WTC11 (cell line): ENCODE data around the gene CASKIN1. TPM values are rescaled to one million over a fixed set of nuclear protein-coding genes. Genes with fewer than 3 reads are reported as not detected.
"Not testable (repeated sequence)": the region's sequence is repeated elsewhere in the genome, so short reads cannot be mapped to it uniquely, and the experiment has no call there.

Source experiments
- ATAC-seq: fragments of 200-7000 bp; cut with Tn5 transposase; 2 replicates; pipeline ENCODE4 v1.10.0; 2021; ENCODE audit warnings: mild to moderate bottlenecking, moderate library complexity
- CTCF ChIA-PET: fragments of 300-600 bp; sonication (Branson Sonifier 250); formaldehyde crosslinking; loops from one replicate; lab custom pipeline; 2021; ENCODE audit warnings: antibody characterized with exemption; lab: Charles Lee
- POLR2A ChIA-PET: fragments of 350-600 bp; sonication (Branson Sonifier 250); formaldehyde crosslinking; loops from one replicate; lab custom pipeline; 2021; ENCODE audit warnings: antibody characterized with exemption; lab: Charles Lee
- DNase-seq: peaks from one replicate; pipeline ENCODE4 v3.0.0; 2021; ENCODE audit warnings: low spot score
- H3K27ac Mint-ChIP-seq: 2 replicates; pipeline ENCODE4 v1.8.0; 2021; ENCODE audit warnings: mixed read lengths
- H3K27me3 Mint-ChIP-seq: 2 replicates; pipeline ENCODE4 v1.8.0; 2021; ENCODE audit warnings: low read depth, mild to moderate bottlenecking, moderate library complexity, mixed read lengths
- H3K36me3 Mint-ChIP-seq: 2 replicates; pipeline ENCODE4 v1.8.0; 2021; ENCODE audit warnings: mixed read lengths
- H3K4me1 Mint-ChIP-seq: 2 replicates; pipeline ENCODE4 v1.8.0; 2022; ENCODE audit warnings: mixed read lengths
- H3K4me3 Mint-ChIP-seq: 2 replicates; pipeline ENCODE4 v1.8.0; 2021; ENCODE audit warnings: mild to moderate bottlenecking, moderate library complexity, mixed read lengths
- H3K9me3 Mint-ChIP-seq: 2 replicates; pipeline ENCODE4 v1.8.0; 2021; ENCODE audit warnings: mixed read lengths
- SP1 ChIP-seq: sonication (generic); formaldehyde crosslinking; conservative IDR thresholded peaks from 2 replicates; pipeline ENCODE4 v1.8.1; 2022; ENCODE audit warnings: missing genetic modification reagents
- microRNA-seq: library from miRNA; unstranded; fragments of <30 nt; microRNA quantifications from one replicate; pipeline ENCODE4 v1.2.0, GENCODE V29; 2022; ENCODE audit warnings: borderline number of aligned reads
- total RNA-seq: library from RNA; stranded (reverse); gene quantifications from 3 replicates; pipeline ENCODE4 v1.2.3, GENCODE V29; 2021
- TF ChIP-seq, protein P1 (sequence below): sonication (generic); formaldehyde crosslinking; IDR thresholded peaks from 2 replicates; pipeline ENCODE4 v1.8.0; 2022; ENCODE audit warnings: mild to moderate bottlenecking, missing genetic modification reagents
- TF ChIP-seq, protein P2 (sequence below): sonication (generic); formaldehyde crosslinking; IDR thresholded peaks from 2 replicates; pipeline ENCODE4 v1.8.0; 2022; ENCODE audit warnings: missing genetic modification reagents

Gene CASKIN1
- total RNA-seq, 1 experiment from 2014 or later, result 9.4 TPM

DNA sequence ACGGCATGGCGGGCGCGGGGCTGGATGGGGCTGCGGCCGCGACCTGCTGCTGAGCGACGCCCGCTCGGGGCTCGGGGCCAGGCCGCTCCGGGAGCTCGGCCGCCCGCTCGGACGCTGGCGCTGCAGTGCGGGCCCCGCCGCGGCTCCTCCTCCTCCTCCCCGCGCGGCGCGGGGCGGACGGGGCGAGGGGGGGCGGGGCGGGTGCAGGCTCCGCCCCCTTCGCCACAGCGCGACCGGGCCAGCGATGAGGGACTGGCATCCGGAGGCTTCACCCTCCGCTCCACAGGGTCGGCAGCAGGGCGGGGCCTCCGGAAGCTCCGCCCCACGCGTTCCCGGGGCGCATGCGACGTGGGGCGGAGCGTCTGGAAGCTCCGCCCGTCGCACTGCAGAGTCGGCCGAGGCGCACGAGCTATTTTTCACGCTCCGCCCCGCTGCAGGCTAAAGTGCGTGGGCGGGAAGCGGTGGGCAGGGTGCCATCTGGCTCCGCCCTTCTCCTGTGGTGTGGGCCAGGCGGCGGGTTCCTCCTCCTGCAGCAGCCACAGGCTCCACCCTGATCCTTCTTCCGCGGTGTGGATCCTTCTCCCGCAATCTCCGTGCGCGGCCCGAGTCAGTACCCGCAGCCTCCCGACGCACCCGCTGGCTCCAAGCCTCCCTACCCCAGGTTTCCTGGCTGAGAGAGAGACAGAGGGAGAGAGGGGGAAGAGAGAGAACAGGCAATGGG is 60.5 kb downstream of the CASKIN1 start, which contains the start of gene PKD1:
PKD1 (minus strand) TSS at position 129 of the 721 bp plus-strand sequence. CDS start 209 bp downstream, outside the sequence.
- ATAC-seq (peak; percentile 60), DNase-seq (peak; percentile 97)
- H3K9me3 Mint-ChIP-seq, H3K4me1 Mint-ChIP-seq, H3K36me3 Mint-ChIP-seq: not testable (repeated sequence)
- H3K27me3 Mint-ChIP-seq, result peaks cover 40% of the 10 kb centered on the region
- peak within 1 kb of the TSS; percentile 90 for H3K4me3 Mint-ChIP-seq
- H3K27ac Mint-ChIP-seq, result peak within 1 kb of the TSS; percentile 89
- TF ChIP-seq, protein P1, sequence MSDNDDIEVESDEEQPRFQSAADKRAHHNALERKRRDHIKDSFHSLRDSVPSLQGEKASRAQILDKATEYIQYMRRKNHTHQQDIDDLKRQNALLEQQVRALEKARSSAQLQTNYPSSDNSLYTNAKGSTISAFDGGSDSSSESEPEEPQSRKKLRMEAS (CRISPR knock-in tag), result 0 out of 2 replicates have a peak, but pooled peaks have one; percentile 21
- TF ChIP-seq SP1 (CRISPR knock-in tag), result peak; percentile 46; the same call in 1 of the 2 replicates
- POLR2A ChIA-PET, result interaction anchor here (0.6 kb wide), 1 partner anchor 19 kb away, joined by 4 read pairs; the partner anchor contains the start of gene TRAF7
- CTCF ChIA-PET, result interaction anchor here (0.6 to 1.2 kb wide), 6 partner anchors 12 to 132 kb away, joined by 3 to 5 read pairs (median 4); partner anchors contain the start of genes NTHL1 and TSC2

DNA sequence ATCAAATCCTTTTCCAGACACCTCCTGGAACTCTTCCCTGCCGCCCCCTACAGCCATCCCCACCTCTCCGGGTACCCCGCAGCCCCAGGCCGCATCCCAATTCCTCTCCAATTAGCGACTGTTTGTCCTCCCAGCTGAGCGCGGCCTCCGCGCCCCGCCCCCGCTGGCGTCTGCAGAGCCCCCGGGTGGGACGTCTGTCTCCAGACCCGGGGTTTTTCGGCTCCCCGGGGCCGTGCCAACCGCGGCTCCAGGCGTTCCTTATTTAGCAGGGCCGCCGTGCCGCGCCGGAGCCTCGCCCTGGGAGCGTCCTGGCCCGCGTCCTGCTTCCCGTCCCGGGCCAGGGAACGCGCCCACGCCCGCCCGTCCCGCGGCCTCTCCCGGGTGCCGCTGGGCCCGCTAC is 61.3 kb downstream of the CASKIN1 start:
- H3K27ac Mint-ChIP-seq, H3K4me1 Mint-ChIP-seq, POLR2A ChIA-PET: not testable (repeated sequence)

DNA sequence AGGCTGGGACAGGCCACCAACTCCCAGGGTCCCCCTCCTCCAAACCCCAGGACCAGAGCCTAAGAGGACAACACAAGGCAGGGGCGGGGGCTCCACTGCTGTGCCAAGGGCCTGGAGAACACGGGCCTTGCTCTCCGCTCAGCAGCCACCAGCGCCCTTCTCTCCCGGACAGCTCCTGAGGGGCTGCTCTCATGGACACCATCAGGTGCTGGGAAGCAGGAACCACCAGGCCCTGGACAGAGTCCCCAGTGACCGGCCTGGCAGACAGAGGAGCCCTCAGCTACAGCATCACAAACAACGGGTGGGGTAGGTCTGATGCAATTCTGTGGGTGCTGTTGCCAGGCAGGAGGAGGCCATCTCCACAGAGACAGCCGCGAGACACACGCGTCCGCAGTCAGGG is 62.6 kb downstream of the CASKIN1 start:
- ATAC-seq, DNase-seq, H3K27ac Mint-ChIP-seq, H3K4me3 Mint-ChIP-seq, H3K9me3 Mint-ChIP-seq, H3K4me1 Mint-ChIP-seq, CTCF ChIA-PET, POLR2A ChIA-PET, H3K36me3 Mint-ChIP-seq: not testable (repeated sequence)
- H3K27me3 Mint-ChIP-seq, result peaks cover 22% of the 10 kb centered on the region

More for the DNA sequence above, 61.3 kb downstream of the CASKIN1 start:
- H3K36me3 Mint-ChIP-seq, ATAC-seq, CTCF ChIA-PET, H3K9me3 Mint-ChIP-seq, DNase-seq: not testable (repeated sequence)
- H3K27me3 Mint-ChIP-seq, result peaks cover 34% of the 10 kb centered on the region
- H3K4me3 Mint-ChIP-seq, result peak overlapping the region; percentile 69

DNA sequence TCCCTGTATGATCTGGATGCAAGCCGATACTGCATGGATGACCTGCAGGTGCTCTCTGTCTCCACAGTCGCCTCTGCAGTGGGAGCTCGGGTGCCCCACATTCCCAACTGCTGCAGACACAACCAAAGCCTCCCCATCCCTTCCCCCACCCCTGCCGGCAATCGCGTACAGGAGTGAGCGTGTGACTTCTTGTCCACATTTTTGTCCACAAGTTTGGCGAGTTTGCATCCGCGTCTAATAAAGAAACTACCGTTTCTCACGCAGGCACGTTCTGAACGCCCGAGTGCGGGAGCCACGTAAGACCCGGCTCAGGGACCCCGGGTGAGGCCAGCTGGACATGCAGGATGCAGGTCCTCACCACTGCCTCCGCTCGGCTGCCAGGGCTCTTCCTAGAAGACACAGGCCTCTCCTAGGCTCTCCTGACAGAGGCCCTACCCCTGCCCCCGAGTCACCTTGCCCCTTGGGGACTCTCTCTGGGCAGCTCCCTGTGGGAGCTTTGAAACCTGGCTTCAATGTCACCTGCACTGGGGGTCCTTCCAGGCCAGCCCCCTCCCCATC is 66.4 kb downstream of the CASKIN1 start:
- POLR2A ChIA-PET, CTCF ChIA-PET, H3K4me3 Mint-ChIP-seq, H3K36me3 Mint-ChIP-seq, H3K9me3 Mint-ChIP-seq, DNase-seq, ATAC-seq, H3K27me3 Mint-ChIP-seq, H3K27ac Mint-ChIP-seq: not testable (repeated sequence)
- H3K4me1 Mint-ChIP-seq, result peaks cover 20% of the 10 kb centered on the region

DNA sequence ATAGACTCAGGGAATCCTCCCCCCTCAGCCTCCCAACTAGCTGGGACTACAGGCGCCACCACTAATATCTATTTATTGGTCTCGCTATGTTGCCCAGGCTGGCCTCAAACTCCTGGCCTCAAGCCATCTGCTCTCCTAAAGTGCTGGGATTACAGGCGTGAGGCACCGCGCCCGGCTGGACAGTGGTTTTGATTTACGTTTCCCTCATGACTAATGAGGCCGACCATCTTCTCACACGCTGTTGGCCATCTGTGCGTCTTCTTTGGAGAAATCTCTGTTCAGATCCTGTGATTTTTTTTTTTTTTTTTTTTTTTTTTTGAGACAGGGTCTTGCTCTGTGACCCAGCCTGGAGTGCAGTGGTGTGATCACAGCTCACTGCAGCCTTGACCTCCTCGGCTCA is 67.2 kb downstream of the CASKIN1 start:
- ATAC-seq, H3K27ac Mint-ChIP-seq, H3K36me3 Mint-ChIP-seq, H3K9me3 Mint-ChIP-seq, POLR2A ChIA-PET, DNase-seq, H3K27me3 Mint-ChIP-seq, CTCF ChIA-PET: not testable (repeated sequence)
- H3K4me3 Mint-ChIP-seq, result peak overlapping the region; percentile 73; the same call in 1 of the 2 replicates
- peaks cover 21% of the 10 kb centered on the region for H3K4me1 Mint-ChIP-seq

DNA sequence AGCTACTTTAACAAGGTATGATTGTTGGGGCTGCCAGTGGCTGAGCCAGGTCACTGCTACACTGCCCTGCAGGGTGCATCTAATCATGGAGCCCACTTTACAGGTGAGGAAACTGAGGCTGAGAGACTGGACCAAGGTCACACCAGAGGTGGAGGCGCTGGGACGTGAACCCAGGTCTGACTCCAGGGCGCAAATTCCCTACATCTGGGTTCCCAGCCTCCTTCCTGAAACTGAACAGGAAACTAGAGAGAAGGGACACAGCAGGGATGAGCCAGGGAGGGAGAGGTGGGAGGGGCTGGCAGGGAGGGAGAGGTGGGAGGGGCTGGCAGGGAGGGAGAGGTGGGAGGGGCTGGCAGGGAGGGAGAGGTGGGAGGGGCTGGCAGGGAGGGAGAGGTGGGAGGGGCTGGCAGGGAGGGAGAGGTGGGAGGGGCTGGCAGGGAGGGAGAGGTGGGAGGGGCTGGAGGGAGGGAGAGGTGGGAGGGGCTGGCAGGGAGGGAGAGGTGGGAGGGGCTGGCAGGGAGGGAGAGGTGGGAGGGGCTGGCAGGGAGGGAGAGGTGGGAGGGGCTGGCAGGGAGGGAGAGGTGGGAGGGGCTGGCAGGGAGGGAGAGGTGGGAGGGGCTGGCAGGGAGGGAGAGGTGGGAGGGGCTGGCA is 68.7 kb downstream of the CASKIN1 start:
- Mint-ChIP-seq H3K4me1 (peaks cover 21% of the 10 kb centered on the region), H3K27ac (peak overlapping the region; percentile 94)
- DNase-seq, result peak; percentile 51
- POLR2A ChIA-PET, result interaction anchor here (0.6 kb wide), 1 partner anchor 13 kb away, joined by 5 read pairs; no protein-coding TSS in a partner anchor
- CTCF ChIA-PET, H3K9me3 Mint-ChIP-seq, H3K27me3 Mint-ChIP-seq, H3K4me3 Mint-ChIP-seq, H3K36me3 Mint-ChIP-seq: not testable (repeated sequence)
- TF ChIP-seq, protein P2, sequence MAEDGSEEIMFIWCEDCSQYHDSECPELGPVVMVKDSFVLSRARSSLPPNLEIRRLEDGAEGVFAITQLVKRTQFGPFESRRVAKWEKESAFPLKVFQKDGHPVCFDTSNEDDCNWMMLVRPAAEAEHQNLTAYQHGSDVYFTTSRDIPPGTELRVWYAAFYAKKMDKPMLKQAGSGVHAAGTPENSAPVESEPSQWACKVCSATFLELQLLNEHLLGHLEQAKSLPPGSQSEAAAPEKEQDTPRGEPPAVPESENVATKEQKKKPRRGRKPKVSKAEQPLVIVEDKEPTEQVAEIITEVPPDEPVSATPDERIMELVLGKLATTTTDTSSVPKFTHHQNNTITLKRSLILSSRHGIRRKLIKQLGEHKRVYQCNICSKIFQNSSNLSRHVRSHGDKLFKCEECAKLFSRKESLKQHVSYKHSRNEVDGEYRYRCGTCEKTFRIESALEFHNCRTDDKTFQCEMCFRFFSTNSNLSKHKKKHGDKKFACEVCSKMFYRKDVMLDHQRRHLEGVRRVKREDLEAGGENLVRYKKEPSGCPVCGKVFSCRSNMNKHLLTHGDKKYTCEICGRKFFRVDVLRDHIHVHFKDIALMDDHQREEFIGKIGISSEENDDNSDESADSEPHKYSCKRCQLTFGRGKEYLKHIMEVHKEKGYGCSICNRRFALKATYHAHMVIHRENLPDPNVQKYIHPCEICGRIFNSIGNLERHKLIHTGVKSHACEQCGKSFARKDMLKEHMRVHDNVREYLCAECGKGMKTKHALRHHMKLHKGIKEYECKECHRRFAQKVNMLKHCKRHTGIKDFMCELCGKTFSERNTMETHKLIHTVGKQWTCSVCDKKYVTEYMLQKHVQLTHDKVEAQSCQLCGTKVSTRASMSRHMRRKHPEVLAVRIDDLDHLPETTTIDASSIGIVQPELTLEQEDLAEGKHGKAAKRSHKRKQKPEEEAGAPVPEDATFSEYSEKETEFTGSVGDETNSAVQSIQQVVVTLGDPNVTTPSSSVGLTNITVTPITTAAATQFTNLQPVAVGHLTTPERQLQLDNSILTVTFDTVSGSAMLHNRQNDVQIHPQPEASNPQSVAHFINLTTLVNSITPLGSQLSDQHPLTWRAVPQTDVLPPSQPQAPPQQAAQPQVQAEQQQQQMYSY (CRISPR knock-in tag), result peak; percentile 93
- ATAC-seq, result peak; percentile 46

Small RNA genes lying within 50 kb of the gene (microRNA-seq; reads per million reads assigned to microRNA genes)
- gene MIR3180-5, result not detected
- not detected for gene MIR4516

Other genes with a start within 250 kb of the CASKIN1 start
- 0.77 to 1.1 TPM (median 0.96 TPM) in 3 replicates for gene RPL3L, start 241.9 kb downstream of the CASKIN1 start, total RNA-seq
- 200 to 228 TPM (median 205 TPM) in 3 replicates for gene NDUFB10, start 237.1 kb downstream of the CASKIN1 start, total RNA-seq
- 4,395 to 4,767 TPM (median 4,632 TPM) in 3 replicates for gene RPS2, start 231.8 kb downstream of the CASKIN1 start, total RNA-seq
- gene RNF151, start 229.7 kb downstream of the CASKIN1 start, total RNA-seq, result 0.31 TPM in 1 of 3 replicates, not detected in the others
- 67.6 to 73.4 TPM (median 71.3 TPM) in 3 replicates for gene TBL3, start 224.6 kb downstream of the CASKIN1 start, total RNA-seq
- gene NOXO1, start 215.1 kb downstream of the CASKIN1 start, total RNA-seq, result 5.7 to 7.7 TPM (median 6.9 TPM) in 3 replicates
- 56.0 to 58.5 TPM (median 57.0 TPM) in 3 replicates for gene GFER, start 212.4 kb downstream of the CASKIN1 start, total RNA-seq
- 41.5 to 53.5 TPM (median 51.2 TPM) in 3 replicates for gene SYNGR3, start 206.6 kb downstream of the CASKIN1 start, total RNA-seq
- gene ZNF598, start 186.8 kb downstream of the CASKIN1 start, total RNA-seq, result 53.9 to 66.4 TPM (median 55.5 TPM) in 3 replicates
- 15.2 to 28.6 TPM (median 22.0 TPM) in 3 replicates for gene NPW, start 176.8 kb downstream of the CASKIN1 start, total RNA-seq
- gene NHERF2, start 169.7 kb downstream of the CASKIN1 start, total RNA-seq, result 23.3 to 31.1 TPM (median 28.0 TPM) in 3 replicates
- gene NTHL1, start 148.8 kb downstream of the CASKIN1 start, total RNA-seq, result 90.5 to 93.4 TPM (median 93.3 TPM) in 3 replicates
- 103 to 134 TPM (median 117 TPM) in 3 replicates for gene TSC2, start 148.6 kb downstream of the CASKIN1 start, total RNA-seq
- 96.8 to 102 TPM (median 98.9 TPM) in 3 replicates for gene PKD1, start 60.7 kb downstream of the CASKIN1 start, total RNA-seq
- gene RAB26, start 48.0 kb downstream of the CASKIN1 start, total RNA-seq, result 6.2 to 7.3 TPM (median 6.9 TPM) in 3 replicates
- 148 to 159 TPM (median 152 TPM) in 3 replicates for gene TRAF7, start 40.8 kb downstream of the CASKIN1 start, total RNA-seq
- 71.6 to 76.1 TPM (median 75.9 TPM) in 3 replicates for gene MLST8, start 8.8 kb upstream of the CASKIN1 start, total RNA-seq
- 12.5 to 15.2 TPM (median 13.6 TPM) in 3 replicates for gene BRICD5, start 14.3 kb upstream of the CASKIN1 start, total RNA-seq
- gene PGP, start 18.2 kb upstream of the CASKIN1 start, total RNA-seq, result 38.4 to 40.1 TPM (median 39.5 TPM) in 3 replicates
- gene E4F1, start 27.0 kb upstream of the CASKIN1 start, total RNA-seq, result 27.2 to 34.4 TPM (median 27.8 TPM) in 3 replicates
- gene DNASE1L2, start 39.8 kb upstream of the CASKIN1 start, total RNA-seq, result 0.66 to 1.1 TPM (median 1.0 TPM) in 3 replicates
- 100 to 110 TPM (median 106 TPM) in 3 replicates for gene ECI1, start 55.0 kb upstream of the CASKIN1 start, total RNA-seq
- 331 to 333 TPM (median 333 TPM) in 3 replicates for gene RNPS1, start 71.5 kb upstream of the CASKIN1 start, total RNA-seq
- 12.1 to 16.8 TPM (median 15.9 TPM) in 3 replicates for gene ABCA3, start 144.1 kb upstream of the CASKIN1 start, total RNA-seq
- 53.5 to 65.7 TPM (median 54.7 TPM) in 3 replicates for gene CCNF, start 232.8 kb upstream of the CASKIN1 start, total RNA-seq